ENCODE results near the gene SFXN5. TPM values are rescaled to one million over a fixed set of nuclear protein-coding genes. Genes with fewer than 3 reads are reported as not detected.

Gene SFXN5
- polyA plus RNA-seq, 2 of the 4 experiments (the other 2 are of a cell fraction), result 16.7 to 19.6 TPM

DNA sequence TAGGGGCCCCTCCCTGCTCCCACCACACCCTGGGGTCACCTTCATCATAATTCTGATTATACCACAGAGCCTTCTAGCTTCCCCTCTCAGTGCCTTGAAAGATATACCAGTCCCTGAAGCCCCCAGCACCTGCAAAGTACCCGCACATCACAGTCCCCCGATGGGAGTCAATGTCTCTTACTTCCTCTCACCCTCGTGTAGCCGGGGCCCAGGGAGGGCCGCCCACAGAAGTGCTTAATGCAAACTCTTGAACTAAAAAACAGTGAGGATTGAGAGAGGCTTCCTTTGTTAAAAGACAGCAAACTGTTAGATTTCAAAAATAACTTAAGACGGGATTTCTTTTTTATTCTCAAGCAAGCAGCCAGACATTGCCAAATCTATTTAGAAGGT, 76.5 kb downstream of the SFXN5 start:
- ATAC-seq, result no peak
- H3K4me3 ChIP-seq, result no peak overlapping the region
- FAIRE-seq, result no peak
- 90% methylated on average over 6 of the region's 6 CpGs for WGBS (ENCODE audit: missing lambda C conversion rate)
- TF ChIP-seq HDAC2 (IDR thresholded peaks at IDR 0.05) (no peak), MYC (IDR thresholded peaks at IDR 0.05; ENCODE audit: borderline replicate concordance, low read length) (no peak)
- no peak for DNase-seq (ENCODE audit: low read depth in 1 of 2, low spot score in 1 of 2)
- ChIA-PET CTCF (interaction anchor here (1.1 to 18.2 kb wide), 10 partner anchors 9 to 182 kb away, joined by 3 to 190 read pairs (median 36); no protein-coding TSS in a partner anchor), POLR2A (no interaction called here)
- no peak overlapping the region for H3K27ac ChIP-seq
- peaks cover 3% of the 10 kb centered on the region; the same call in 2 of the 3 replicates for H3K4me1 ChIP-seq
- no peak overlapping the region for H3K4me2 ChIP-seq
- no peaks in the 10 kb centered on the region for H3K9me3 ChIP-seq

DNA sequence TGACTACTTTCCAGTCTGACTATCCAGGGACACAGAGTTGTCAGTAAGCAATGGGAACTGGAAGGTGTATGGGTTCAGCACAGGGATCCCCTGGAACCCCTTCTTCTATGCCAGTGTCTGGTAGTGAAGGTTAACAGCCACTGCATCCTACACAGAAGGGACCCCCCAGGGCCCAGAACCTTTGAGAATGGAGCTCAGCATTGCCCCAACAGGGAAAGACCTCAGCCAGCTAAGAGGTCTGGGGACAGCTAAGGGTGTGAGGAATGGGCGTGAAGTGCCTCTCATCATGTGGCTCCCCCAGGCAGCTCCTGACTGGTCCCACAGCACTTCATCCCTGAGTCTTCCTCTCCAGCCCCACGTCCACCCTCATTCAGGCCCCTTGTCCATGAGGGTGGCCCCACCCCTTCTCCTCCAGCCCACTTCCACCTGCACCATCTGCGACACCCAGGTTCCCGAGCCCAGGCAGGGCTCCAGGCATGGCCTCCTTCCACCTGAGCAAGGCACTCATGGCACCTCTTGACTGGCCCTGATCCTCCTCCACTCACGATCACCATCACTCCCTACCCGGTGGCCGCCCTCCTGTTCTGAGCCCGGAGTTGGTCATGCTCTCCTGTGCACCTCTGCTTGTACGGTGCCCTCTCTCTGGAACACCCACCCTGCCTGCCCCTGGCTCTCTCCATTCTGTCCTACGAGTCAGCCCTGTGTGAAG, 77.1 kb downstream of the SFXN5 start:
- ChIA-PET POLR2A (no interaction called here), CTCF (interaction anchor here (0.8 to 18.2 kb wide), 16 partner anchors 10 to 183 kb away, joined by 3 to 190 read pairs (median 12); no protein-coding TSS in a partner anchor)
- FAIRE-seq, result no peak

DNA sequence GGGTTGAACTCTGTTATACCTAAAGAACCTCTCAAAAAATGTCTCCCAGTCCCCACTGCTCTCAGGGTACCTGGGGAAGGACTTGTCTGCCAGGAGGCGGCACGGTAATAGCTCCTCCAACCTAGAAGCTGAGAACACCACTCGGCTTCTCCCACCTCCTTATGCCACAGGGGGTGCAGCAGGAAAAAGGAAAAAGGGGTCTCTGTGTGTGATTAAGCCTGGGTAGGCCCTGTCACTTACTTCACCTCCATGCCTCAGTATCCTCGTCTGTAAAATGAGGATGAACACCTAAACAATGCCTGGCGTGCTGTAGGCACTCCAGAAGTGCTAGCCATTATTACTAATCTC, 77.6 kb downstream of the SFXN5 start:
- no peak for TF ChIP-seq ESRRA (IDR thresholded peaks at IDR 0.05; ENCODE audit: borderline replicate concordance, low read length)
- TF ChIP-seq RCOR1 (IDR thresholded peaks at IDR 0.05; ENCODE audit: low read depth, low read length), result no peak
- no peak for TF ChIP-seq CEBPB (IDR thresholded peaks at IDR 0.05)
- no peak for TF ChIP-seq CBX8 (IDR thresholded peaks at IDR 0.05)

More for the DNA sequence above, 77.1 kb downstream of the SFXN5 start:
- H3K4me3 ChIP-seq, result no peak overlapping the region
- 89% methylated on average over 10 of the region's 10 CpGs for WGBS (ENCODE audit: missing lambda C conversion rate)
- no peak overlapping the region for H3K4me2 ChIP-seq
- DNase-seq (ENCODE audit: low read depth in 1 of 2, low spot score in 1 of 2) (no peak), ATAC-seq (peak in 1 of 2 experiments; percentile 7; a peak in 2 of 6 replicates)
- no peaks in the 10 kb centered on the region for H3K4me1 ChIP-seq
- no peak overlapping the region for H3K27ac ChIP-seq
- TF ChIP-seq MAFK (IDR thresholded peaks at IDR 0.05; ENCODE audit: partially characterized antibody) (no peak), CBX2 (IDR thresholded peaks at IDR 0.05; ENCODE audit: borderline replicate concordance, low read depth) (no peak), POLR2A (IDR thresholded peaks at IDR 0.05; ENCODE audit: low read length) (peak; percentile 16; the same call in 1 of the 2 replicates)
- H3K9me3 ChIP-seq, result no peaks in the 10 kb centered on the region

DNA sequence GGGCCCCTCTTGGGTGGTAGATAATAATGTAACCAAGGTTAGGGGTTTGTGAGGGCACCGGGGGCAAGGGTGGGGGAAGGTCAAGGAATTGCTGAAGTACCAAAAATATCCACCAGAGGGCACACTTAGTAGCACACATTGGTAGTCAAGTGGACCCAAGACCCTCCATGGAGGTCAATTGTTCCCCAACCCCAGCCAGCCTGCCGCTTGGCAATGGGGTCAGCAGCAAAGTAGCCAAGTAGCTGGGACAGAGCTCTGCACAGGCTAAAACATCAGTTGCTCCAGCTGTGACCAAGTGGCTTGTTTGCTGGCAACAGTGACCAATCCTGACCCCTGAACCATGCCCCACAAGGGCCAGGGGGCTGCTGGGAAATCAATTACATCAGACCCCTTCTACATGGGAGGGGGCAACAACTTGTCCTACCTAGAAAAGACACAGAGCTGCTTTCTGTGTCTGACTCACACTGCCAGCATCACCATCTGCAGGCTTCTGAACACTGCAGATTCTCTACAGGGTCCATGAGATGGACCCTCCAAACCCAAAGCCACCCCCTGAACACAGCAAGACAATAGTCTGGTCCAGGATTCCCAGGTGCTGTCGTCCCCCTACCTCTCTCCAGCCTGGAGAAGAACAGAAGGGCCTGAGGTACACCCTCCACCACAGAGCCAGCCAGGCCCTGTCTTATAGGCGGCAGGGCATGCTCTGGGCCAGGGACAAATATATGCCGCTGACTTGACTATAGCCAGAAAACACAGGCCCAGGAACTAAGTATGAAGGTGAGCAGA, 78.2 kb downstream of the SFXN5 start:
- CTCF ChIA-PET, result interaction anchor here (0.6 to 18.2 kb wide), 34 partner anchors 10 to 205 kb away, joined by 3 to 190 read pairs (median 4); no protein-coding TSS in a partner anchor
- peak; percentile 33 to 79; a peak in 4 of 6 replicates for ATAC-seq
- POLR2A ChIA-PET, result no interaction called here
- Histone ChIP-seq H3K27ac (no peak overlapping the region), H3K4me1 (no peaks in the 10 kb centered on the region), H3K9me3 (no peaks in the 10 kb centered on the region), H3K4me2 (no peak overlapping the region), H3K4me3 (no peak overlapping the region)
- WGBS (ENCODE audit: missing lambda C conversion rate), result 42% methylated on average over 5 of the region's 5 CpGs
- FAIRE-seq, result no peak
- peak; percentile 42 to 89 for DNase-seq (ENCODE audit: low read depth in 1 of 2, low spot score in 1 of 2)
- TF ChIP-seq, protein P1, sequence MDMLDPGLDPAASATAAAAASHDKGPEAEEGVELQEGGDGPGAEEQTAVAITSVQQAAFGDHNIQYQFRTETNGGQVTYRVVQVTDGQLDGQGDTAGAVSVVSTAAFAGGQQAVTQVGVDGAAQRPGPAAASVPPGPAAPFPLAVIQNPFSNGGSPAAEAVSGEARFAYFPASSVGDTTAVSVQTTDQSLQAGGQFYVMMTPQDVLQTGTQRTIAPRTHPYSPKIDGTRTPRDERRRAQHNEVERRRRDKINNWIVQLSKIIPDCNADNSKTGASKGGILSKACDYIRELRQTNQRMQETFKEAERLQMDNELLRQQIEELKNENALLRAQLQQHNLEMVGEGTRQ (IDR thresholded peaks at IDR 0.05), result no peak
- TF ChIP-seq SREBF2 (IDR thresholded peaks at IDR 0.05) (no peak; the same call in 1 of the 2 replicates), MYC (IDR thresholded peaks at IDR 0.05; ENCODE audit: borderline replicate concordance, low read length) (no peak), POLR2A (IDR thresholded peaks at IDR 0.05; ENCODE audit: low read length) (no peak), RAD21 (conservative IDR thresholded peaks at IDR 0.05 in 1 of 2, IDR thresholded peaks at IDR 0.05 in 1 of 2) (peak; percentile 63 to 77), SMC3 (IDR thresholded peaks at IDR 0.05) (peak; percentile 94), ZFP36 (IDR thresholded peaks at IDR 0.05; ENCODE audit: borderline replicate concordance, partially characterized antibody) (no peak), EHF (CRISPR knock-in tag; IDR thresholded peaks at IDR 0.05) (no peak), GATA3 (IDR thresholded peaks at IDR 0.05; ENCODE audit: borderline replicate concordance) (no peak), HDAC2 (IDR thresholded peaks at IDR 0.05) (no peak), NPAS2 (CRISPR knock-in tag; IDR thresholded peaks at IDR 0.05; ENCODE audit: borderline replicate concordance) (no peak), HOXB13 (CRISPR knock-in tag; IDR thresholded peaks at IDR 0.05; ENCODE audit: low read depth) (no peak), MAFK (IDR thresholded peaks at IDR 0.05; ENCODE audit: partially characterized antibody) (no peak), CHD4 (IDR thresholded peaks at IDR 0.05; ENCODE audit: borderline replicate concordance) (no peak), RCOR1 (IDR thresholded peaks at IDR 0.05; ENCODE audit: low read depth, low read length) (no peak)
- TF ChIP-seq, protein P2, sequence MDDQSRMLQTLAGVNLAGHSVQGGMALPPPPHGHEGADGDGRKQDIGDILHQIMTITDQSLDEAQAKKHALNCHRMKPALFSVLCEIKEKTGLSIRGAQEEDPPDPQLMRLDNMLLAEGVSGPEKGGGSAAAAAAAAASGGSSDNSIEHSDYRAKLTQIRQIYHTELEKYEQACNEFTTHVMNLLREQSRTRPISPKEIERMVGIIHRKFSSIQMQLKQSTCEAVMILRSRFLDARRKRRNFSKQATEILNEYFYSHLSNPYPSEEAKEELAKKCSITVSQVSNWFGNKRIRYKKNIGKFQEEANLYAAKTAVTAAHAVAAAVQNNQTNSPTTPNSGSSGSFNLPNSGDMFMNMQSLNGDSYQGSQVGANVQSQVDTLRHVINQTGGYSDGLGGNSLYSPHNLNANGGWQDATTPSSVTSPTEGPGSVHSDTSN (IDR thresholded peaks at IDR 0.05), result no peak
- TF ChIP-seq, protein P3, sequence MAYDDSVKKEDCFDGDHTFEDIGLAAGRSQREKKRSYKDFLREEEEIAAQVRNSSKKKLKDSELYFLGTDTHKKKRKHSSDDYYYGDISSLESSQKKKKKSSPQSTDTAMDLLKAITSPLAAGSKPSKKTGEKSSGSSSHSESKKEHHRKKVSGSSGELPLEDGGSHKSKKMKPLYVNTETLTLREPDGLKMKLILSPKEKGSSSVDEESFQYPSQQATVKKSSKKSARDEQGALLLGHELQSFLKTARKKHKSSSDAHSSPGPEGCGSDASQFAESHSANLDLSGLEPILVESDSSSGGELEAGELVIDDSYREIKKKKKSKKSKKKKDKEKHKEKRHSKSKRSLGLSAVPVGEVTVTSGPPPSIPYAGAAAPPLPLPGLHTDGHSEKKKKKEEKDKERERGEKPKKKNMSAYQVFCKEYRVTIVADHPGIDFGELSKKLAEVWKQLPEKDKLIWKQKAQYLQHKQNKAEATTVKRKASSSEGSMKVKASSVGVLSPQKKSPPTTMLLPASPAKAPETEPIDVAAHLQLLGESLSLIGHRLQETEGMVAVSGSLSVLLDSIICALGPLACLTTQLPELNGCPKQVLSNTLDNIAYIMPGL (CRISPR knock-in tag; IDR thresholded peaks at IDR 0.05; ENCODE audit: borderline replicate concordance), result no peak
- TF ChIP-seq, protein P4, sequence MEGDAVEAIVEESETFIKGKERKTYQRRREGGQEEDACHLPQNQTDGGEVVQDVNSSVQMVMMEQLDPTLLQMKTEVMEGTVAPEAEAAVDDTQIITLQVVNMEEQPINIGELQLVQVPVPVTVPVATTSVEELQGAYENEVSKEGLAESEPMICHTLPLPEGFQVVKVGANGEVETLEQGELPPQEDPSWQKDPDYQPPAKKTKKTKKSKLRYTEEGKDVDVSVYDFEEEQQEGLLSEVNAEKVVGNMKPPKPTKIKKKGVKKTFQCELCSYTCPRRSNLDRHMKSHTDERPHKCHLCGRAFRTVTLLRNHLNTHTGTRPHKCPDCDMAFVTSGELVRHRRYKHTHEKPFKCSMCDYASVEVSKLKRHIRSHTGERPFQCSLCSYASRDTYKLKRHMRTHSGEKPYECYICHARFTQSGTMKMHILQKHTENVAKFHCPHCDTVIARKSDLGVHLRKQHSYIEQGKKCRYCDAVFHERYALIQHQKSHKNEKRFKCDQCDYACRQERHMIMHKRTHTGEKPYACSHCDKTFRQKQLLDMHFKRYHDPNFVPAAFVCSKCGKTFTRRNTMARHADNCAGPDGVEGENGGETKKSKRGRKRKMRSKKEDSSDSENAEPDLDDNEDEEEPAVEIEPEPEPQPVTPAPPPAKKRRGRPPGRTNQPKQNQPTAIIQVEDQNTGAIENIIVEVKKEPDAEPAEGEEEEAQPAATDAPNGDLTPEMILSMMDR (IDR thresholded peaks at IDR 0.05), result peak; percentile 90

More for the DNA sequence above, 77.6 kb downstream of the SFXN5 start:
- ChIA-PET POLR2A (no interaction called here), CTCF (interaction anchor here (0.8 to 18.2 kb wide), 25 partner anchors 10 to 186 kb away, joined by 3 to 190 read pairs (median 6); no protein-coding TSS in a partner anchor)
- WGBS (ENCODE audit: missing lambda C conversion rate), result 79% methylated on average over 5 of the region's 5 CpGs
- no peaks in the 10 kb centered on the region for H3K9me3 ChIP-seq
- DNase-seq (ENCODE audit: low read depth in 1 of 2, low spot score in 1 of 2) (no peak), ATAC-seq (peak in 1 of 2 experiments; percentile 8; a peak in 2 of 6 replicates), FAIRE-seq (no peak)
- H3K4me3 ChIP-seq, result no peak overlapping the region
- no peaks in the 10 kb centered on the region for H3K4me1 ChIP-seq
- no peak overlapping the region for H3K4me2 ChIP-seq
- H3K27ac ChIP-seq, result no peak overlapping the region
